Measurements from ENCODE around the gene MRGPRF. TPM values are rescaled to one million over a fixed set of nuclear protein-coding genes. Genes with fewer than 3 reads are reported as not detected.

The MRGPRF gene
- polyA plus RNA-seq, 1 experiment, result 24.4 TPM

DNA sequence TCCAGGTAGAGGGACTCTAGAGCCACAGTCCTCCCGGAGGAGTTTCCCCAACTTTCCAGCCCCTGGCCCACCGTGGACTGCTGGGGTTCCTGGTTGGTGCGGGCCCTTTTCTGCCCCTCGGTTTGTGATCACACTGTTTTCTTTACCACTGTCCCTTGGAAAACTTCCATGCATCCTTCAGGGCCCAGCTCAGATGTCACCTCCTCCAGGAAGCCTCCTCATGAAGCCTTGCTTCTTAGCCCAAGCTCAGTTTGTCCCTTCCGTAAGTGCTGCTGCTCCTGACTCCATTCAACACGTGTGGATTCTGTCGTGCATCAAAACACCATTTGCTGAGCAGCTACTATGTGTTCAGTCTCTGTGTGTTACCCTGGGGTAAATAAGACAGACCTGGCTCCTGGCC lies 19.8 kb upstream of the MRGPRF start:
- no peak for DNase-seq (ENCODE audit: low read depth)
- Histone ChIP-seq H3K4me3 (ENCODE audit: low read depth, low read length) (no peak overlapping the region), H3K36me3 (ENCODE audit: control insufficient read depth, insufficient read depth, low read length) (no peaks in the 10 kb centered on the region), H3K27me3 (ENCODE audit: control insufficient read depth, insufficient read depth, low read length) (peaks cover 1% of the 10 kb centered on the region)
- TF ChIP-seq, protein P1, sequence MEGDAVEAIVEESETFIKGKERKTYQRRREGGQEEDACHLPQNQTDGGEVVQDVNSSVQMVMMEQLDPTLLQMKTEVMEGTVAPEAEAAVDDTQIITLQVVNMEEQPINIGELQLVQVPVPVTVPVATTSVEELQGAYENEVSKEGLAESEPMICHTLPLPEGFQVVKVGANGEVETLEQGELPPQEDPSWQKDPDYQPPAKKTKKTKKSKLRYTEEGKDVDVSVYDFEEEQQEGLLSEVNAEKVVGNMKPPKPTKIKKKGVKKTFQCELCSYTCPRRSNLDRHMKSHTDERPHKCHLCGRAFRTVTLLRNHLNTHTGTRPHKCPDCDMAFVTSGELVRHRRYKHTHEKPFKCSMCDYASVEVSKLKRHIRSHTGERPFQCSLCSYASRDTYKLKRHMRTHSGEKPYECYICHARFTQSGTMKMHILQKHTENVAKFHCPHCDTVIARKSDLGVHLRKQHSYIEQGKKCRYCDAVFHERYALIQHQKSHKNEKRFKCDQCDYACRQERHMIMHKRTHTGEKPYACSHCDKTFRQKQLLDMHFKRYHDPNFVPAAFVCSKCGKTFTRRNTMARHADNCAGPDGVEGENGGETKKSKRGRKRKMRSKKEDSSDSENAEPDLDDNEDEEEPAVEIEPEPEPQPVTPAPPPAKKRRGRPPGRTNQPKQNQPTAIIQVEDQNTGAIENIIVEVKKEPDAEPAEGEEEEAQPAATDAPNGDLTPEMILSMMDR (IDR thresholded peaks at IDR 0.05; ENCODE audit: insufficient read depth, low read depth, low read length), result no peak
- ChIA-PET CTCF (interaction anchor here (0.7 to 1.4 kb wide), 2 partner anchors 11 kb away, joined by 3 to 5 read pairs; no protein-coding TSS in a partner anchor), POLR2A (interaction anchor here (0.8 kb wide), 1 partner anchor 11 kb away, joined by 8 read pairs; no protein-coding TSS in a partner anchor)

DNA sequence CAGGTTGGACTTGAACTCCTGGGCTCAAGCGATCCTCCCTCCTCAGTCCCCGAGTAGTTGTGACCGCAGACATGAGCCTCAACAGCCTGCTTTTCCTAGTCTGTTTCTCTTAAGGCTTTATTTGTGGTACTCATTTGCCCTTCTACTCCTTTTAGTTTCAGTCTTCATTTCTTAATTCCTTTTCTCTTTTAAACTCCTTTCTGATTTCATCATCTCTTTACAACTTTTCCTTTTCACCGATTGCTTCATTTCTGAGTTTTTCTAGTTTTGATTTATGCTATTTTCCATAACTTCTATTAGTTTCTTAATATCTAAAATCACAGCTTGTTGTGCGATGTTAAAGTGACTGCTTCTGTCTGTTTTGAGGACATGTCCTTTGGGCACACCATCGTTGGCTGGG lies 17.3 kb upstream of the MRGPRF start:
- no peak for DNase-seq (ENCODE audit: low read depth)
- peaks cover 1% of the 10 kb centered on the region for H3K27me3 ChIP-seq (ENCODE audit: control insufficient read depth, insufficient read depth, low read length)
- TF ChIP-seq, protein P1 (IDR thresholded peaks at IDR 0.05; ENCODE audit: insufficient read depth, low read depth, low read length), result no peak
- H3K36me3 ChIP-seq (ENCODE audit: control insufficient read depth, insufficient read depth, low read length), result no peaks in the 10 kb centered on the region
- POLR2A ChIA-PET, result no interaction called here
- CTCF ChIA-PET, result no interaction called here
- H3K4me3 ChIP-seq (ENCODE audit: low read depth, low read length), result no peak overlapping the region

DNA sequence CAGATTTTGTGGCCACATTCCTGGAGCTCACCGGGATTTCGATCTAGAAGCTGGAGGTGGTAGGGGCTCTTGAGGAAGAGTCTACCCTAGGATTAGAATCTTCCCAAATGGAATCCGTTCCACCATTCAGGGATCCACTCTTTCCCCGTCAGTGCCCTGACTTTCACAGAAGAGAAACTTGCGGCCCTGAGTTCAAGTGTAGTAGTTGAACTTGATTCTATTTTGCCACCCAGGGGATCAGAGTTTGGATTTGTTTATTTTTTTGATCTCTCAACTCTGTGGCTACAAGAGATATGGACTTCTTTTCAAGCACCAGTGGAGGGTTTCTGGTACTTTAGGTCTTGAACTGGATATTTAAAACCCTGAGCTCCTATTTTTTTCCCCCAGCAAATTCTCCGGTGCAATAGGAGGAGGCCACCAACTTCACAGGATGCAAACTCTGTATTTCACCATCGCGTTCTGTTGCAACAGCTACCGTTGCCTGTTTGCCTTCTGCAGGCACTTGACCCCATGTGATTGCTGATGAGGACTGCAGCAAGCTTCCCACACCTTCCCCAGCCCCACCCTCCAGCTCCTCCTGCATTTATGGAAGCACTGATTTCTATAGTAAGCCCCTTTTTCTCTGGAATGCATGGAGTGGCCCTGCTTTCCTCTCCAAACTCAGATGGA lies 14.8 kb upstream of the MRGPRF start:
- no peak overlapping the region for H3K4me3 ChIP-seq (ENCODE audit: low read depth, low read length)
- POLR2A ChIA-PET, result no interaction called here
- H3K36me3 ChIP-seq (ENCODE audit: control insufficient read depth, insufficient read depth, low read length), result no peaks in the 10 kb centered on the region
- CTCF ChIA-PET, result interaction anchor here (0.9 to 1.8 kb wide), 5 partner anchors 10 to 71 kb away, joined by 3 to 7 read pairs (median 3); no protein-coding TSS in a partner anchor
- no peak for DNase-seq (ENCODE audit: low read depth)
- TF ChIP-seq, protein P1 (IDR thresholded peaks at IDR 0.05; ENCODE audit: insufficient read depth, low read depth, low read length), result no peak
- H3K27me3 ChIP-seq (ENCODE audit: control insufficient read depth, insufficient read depth, low read length), result peaks cover 3% of the 10 kb centered on the region

DNA sequence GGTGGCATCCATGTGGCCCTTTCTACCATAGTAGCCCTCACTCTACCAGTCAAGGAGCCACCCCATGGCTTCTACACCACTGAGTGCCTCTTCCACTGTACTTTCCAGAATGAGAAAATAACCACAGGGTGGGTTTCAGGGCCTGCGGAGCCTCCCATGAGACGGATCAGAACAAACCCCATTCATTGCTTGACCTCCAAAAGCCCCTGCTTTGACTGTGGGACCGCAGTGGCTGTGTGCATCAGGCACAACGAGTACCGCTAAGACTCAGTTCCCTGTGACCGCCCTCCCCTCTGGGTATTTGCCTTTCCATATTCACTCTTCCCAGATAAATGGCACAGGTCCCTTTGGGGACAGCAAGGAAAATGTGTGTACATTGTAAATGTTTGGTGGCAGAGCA lies 11.5 kb upstream of the MRGPRF start:
- H3K4me3 ChIP-seq (ENCODE audit: low read depth, low read length), result no peak overlapping the region
- TF ChIP-seq, protein P1 (IDR thresholded peaks at IDR 0.05; ENCODE audit: insufficient read depth, low read depth, low read length), result no peak
- POLR2A ChIA-PET, result no interaction called here
- 0 out of 2 replicates have a peak, but pooled peaks cover 2% of the 10 kb centered on the region for H3K27me3 ChIP-seq (ENCODE audit: control insufficient read depth, insufficient read depth, low read length)
- no peaks in the 10 kb centered on the region for H3K36me3 ChIP-seq (ENCODE audit: control insufficient read depth, insufficient read depth, low read length)
- CTCF ChIA-PET, result interaction anchor here (1.0 kb wide), 1 partner anchor 646 kb away, joined by 5 read pairs; no protein-coding TSS in a partner anchor
- DNase-seq (ENCODE audit: low read depth), result no peak

DNA sequence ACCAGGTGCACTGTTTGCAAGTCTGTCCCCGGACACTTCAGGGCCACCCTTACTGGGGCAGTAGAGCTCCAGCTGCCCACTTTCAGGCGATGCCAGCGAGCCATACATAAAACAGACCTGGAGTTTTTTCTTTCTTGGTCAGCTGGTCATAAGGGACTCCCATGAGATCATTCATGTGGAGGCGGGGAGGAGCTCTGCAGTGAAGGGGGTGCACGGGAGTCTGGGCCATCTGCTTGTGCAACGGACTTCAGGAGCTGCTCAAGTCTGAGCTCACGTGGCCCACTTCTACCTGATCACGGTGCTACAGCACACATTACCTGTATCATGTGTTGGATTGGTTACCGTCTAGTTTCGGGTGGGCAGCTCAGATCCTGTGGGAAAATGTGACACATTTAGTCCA lies 9.2 kb upstream of the MRGPRF start:
- DNase-seq (ENCODE audit: low read depth), result no peak
- H3K36me3 ChIP-seq (ENCODE audit: control insufficient read depth, insufficient read depth, low read length), result no peaks in the 10 kb centered on the region
- H3K27me3 ChIP-seq (ENCODE audit: control insufficient read depth, insufficient read depth, low read length), result 0 out of 2 replicates have a peak, but pooled peaks cover 2% of the 10 kb centered on the region
- ChIA-PET POLR2A (interaction anchor here (0.6 kb wide), 1 partner anchor 25 kb away, joined by 3 read pairs; no protein-coding TSS in a partner anchor), CTCF (interaction anchor here (0.9 to 2.0 kb wide), 6 partner anchors 8 to 67 kb away, joined by 3 to 7 read pairs (median 4); partner anchors contain the start of gene MRGPRF)
- no peak overlapping the region for H3K4me3 ChIP-seq (ENCODE audit: low read depth, low read length)
- TF ChIP-seq, protein P1 (IDR thresholded peaks at IDR 0.05; ENCODE audit: insufficient read depth, low read depth, low read length), result no peak

Data from BJ (cell line).